K562 (cell line): ENCODE data around the gene ARAF. TPM values are rescaled to one million over a fixed set of nuclear protein-coding genes. Genes with fewer than 3 reads are reported as not detected.

ENCODE experiments used
- ATF1 ChIP-seq, 2 experiments: fragments of 450-650 bp in 1 of 2; IDR thresholded peaks; 2 replicates each; pipeline ENCODE4 v1.6.1; 2016; ENCODE audit warnings: missing compliant biosample characterization in 1 of 2, missing genetic modification characterization in 1 of 2
- ATF2 ChIP-seq: sonication (generic); formaldehyde crosslinking; IDR thresholded peaks from 2 replicates; pipeline ENCODE4 v1.8.1; 2022; ENCODE audit warnings: missing genetic modification reagents
- CBFA2T2 ChIP-seq: fragments of 450-650 bp; conservative IDR thresholded peaks from 2 replicates; pipeline ENCODE4 v1.6.1; 2017; ENCODE audit warnings: mild to moderate bottlenecking
- CHD7 ChIP-seq: fragments of 200-600 bp; sonication (generic); IDR thresholded peaks from one replicate; pipeline ENCODE4 v1.6.1; 2012; ENCODE audit warnings: mild to moderate bottlenecking, low read depth, low read length, inconsistent platforms
- EHMT2 ChIP-seq: fragments of 450-650 bp; IDR thresholded peaks from 2 replicates; pipeline ENCODE4 v1.6.1; 2018; ENCODE audit warnings: antibody characterized with exemption
- ELK1 ChIP-seq: sonication (generic); formaldehyde crosslinking; IDR thresholded peaks from 2 replicates; pipeline ENCODE4 v1.8.1; 2022; ENCODE audit warnings: missing genetic modification reagents
- IRF9 ChIP-seq: fragments of 450-650 bp; IDR thresholded peaks from 2 replicates; pipeline ENCODE4 v1.6.1; 2016; ENCODE audit warnings: missing biosample characterization, missing genetic modification characterization
- JUND ChIP-seq, 2 experiments: IDR thresholded peaks; 2 replicates in 1 of 2; 3 replicates in 1 of 2; pipeline ENCODE4 v1.6.1; 2011; ENCODE audit warnings: borderline replicate concordance in 2 of 2, low read depth in 2 of 2, low read length in 2 of 2, improper control_type of control experiment in 1 of 2, missing biosample characterization in 1 of 2, missing genetic modification characterization in 1 of 2, missing genetic modification reagents in 1 of 2
- MEF2D ChIP-seq: conservative IDR thresholded peaks from 2 replicates; pipeline ENCODE4 v1.6.1; 2016; ENCODE audit warnings: low read depth, missing genetic modification characterization, missing compliant biosample characterization
- SETDB1 ChIP-seq: IDR thresholded peaks from one replicate; pipeline ENCODE4 v1.6.1; 2012; ENCODE audit warnings: low read length, control low read depth, inconsistent platforms
- ZNF668 ChIP-seq: fragments of 250-450 bp; sonication (Bioruptor Pico); IDR thresholded peaks from 2 replicates; pipeline ENCODE4 v1.8.0; 2022; ENCODE audit warnings: mild to moderate bottlenecking, inconsistent platforms
- polyA plus RNA-seq, 8 experiments: library from polyadenylated mRNA; depleted of rRNA in 4 of 8; stranded (reverse) in 5 of 8; unstranded in 3 of 8; fragments of >200 nt; fragmentation: Nextera tagmentation in 2 of 8; fragmentation: Illumina TruSeq in 1 of 8; extraction: Ambion mirVana in 2 of 8; extraction: Trizol in 1 of 8; gene quantifications; 2 replicates each; pipeline versions ENCODE4 v1.2.1 to v1.2.3, GENCODE V29; 2011 to 2014; ENCODE audit warnings: inconsistent platforms in 1 of 8, missing spikeins in 1 of 8
- total RNA-seq, 7 experiments: library from RNA; depleted of rRNA in 6 of 7; stranded (reverse); fragments of >200 nt in 6 of 7; fragmentation: Illumina TruSeq in 2 of 7; extraction: Trizol in 2 of 7; gene quantifications; 2 replicates each; pipeline versions ENCODE4 v1.2.1 to v1.2.3, GENCODE V29; 2011 to 2021; ENCODE audit warnings: low replicate concordance in 1 of 7

The ARAF gene
- total and polyA plus RNA-seq, 9 of the 15 experiments (the other 6 are each of a cell fraction or from before 2014, with no cell fraction given): 5.5 to 70.0 (median 29.4) TPM

GRCh38 chrX:47577424-47577823 is 16.4 kb downstream of the ARAF start (continued):
- TF ChIP-seq CHD7 (no peak), JUND (IDR thresholded peaks at IDR 0.05; ENCODE audit: borderline replicate concordance, low read depth, low read length) (peak; percentile 43; the same call in 1 of the 2 replicates), JUND (tag; IDR thresholded peaks at IDR 0.05; ENCODE audit: borderline replicate concordance, low read depth, low read length) (no peak), ELK1 (no peak), ZNF668 (no peak), SETDB1 (no peak), CBFA2T2 (no peak), EHMT2 (no peak), ATF1 (CRISPR knock-in tag; IDR thresholded peaks at IDR 0.05) (no peak), ATF1 (tag; IDR thresholded peaks at IDR 0.05) (no peak), IRF9 (tag) (no peak), ATF2 (CRISPR knock-in tag) (no peak), MEF2D (no peak)
